ENCODE measurements around the gene ATF5. TPM values are rescaled to one million over a fixed set of nuclear protein-coding genes. Genes with fewer than 3 reads are reported as not detected.

ATF5 gene
- total RNA-seq, 1 experiment from 2014 or later: 19.2 TPM

- intact Hi-C loops (cut with micrococcal nuclease; ENCODE audit: unreplicated experiment): no loop called here
Measured at GRCh38 chr19:49977076-49977475, 48.1 kb downstream of the ATF5 start.

GRCh38 chr19:49977881-49978280 is 48.9 kb downstream of the ATF5 start:
- no peaks in the 10 kb centered on the region; the same call in 1 of the 2 replicates for H4K20me1 ChIP-seq (ENCODE audit: insufficient read depth)
- no peaks in the 10 kb centered on the region for H3K79me2 ChIP-seq (ENCODE audit: low read depth)
- no peaks in the 10 kb centered on the region for H3K9me3 ChIP-seq (ENCODE audit: insufficient read depth, low read depth)
- POLR2A ChIA-PET (ENCODE audit: unreplicated experiment): no interaction called here
- H3K36me3 ChIP-seq (ENCODE audit: low read depth): 0 out of 2 replicates have a peak, but pooled peaks cover 3% of the 10 kb centered on the region
- no peak overlapping the region for H3K4me2 ChIP-seq
- H2AFZ ChIP-seq: no peak overlapping the region
- no peak overlapping the region for H3K27ac ChIP-seq
- H3K4me3 ChIP-seq: no peak overlapping the region
- DNase-seq: no peak
- H3K4me1 ChIP-seq (replicated peaks; ENCODE audit: insufficient read depth): no peaks in the 10 kb centered on the region
- intact Hi-C loops (cut with micrococcal nuclease; ENCODE audit: unreplicated experiment): no loop called here
- CTCF ChIA-PET: no interaction called here
- H3K9me2 ChIP-seq (ENCODE audit: insufficient read depth): no peaks in the 10 kb centered on the region
- TF ChIP-seq CTCF (conservative IDR thresholded peaks at IDR 0.05) (no peak), EZH2 (IDR thresholded peaks at IDR 0.05; ENCODE audit: low read depth) (no peak)
- BruUV-seq (replicated peaks): no TSS peak
- H3F3A ChIP-seq (ENCODE audit: insufficient read depth, low read depth): no peaks in the 10 kb centered on the region
- H3K27me3 ChIP-seq (ENCODE audit: insufficient read depth, low read depth): peaks cover 11% of the 10 kb centered on the region

More at GRCh38 chr19:49977076-49977475, 48.1 kb downstream of the ATF5 start:
- TF ChIP-seq EZH2 (IDR thresholded peaks at IDR 0.05; ENCODE audit: low read depth) (no peak), CTCF (conservative IDR thresholded peaks at IDR 0.05) (no peak)
- Histone ChIP-seq H4K20me1 (ENCODE audit: insufficient read depth) (no peaks in the 10 kb centered on the region; the same call in 1 of the 2 replicates), H2AFZ (no peak overlapping the region), H3K79me2 (ENCODE audit: low read depth) (no peaks in the 10 kb centered on the region), H3K9me3 (ENCODE audit: insufficient read depth, low read depth) (no peaks in the 10 kb centered on the region), H3K36me3 (ENCODE audit: low read depth) (0 out of 2 replicates have a peak, but pooled peaks cover 3% of the 10 kb centered on the region), H3K4me3 (no peak overlapping the region), H3F3A (ENCODE audit: insufficient read depth, low read depth) (no peaks in the 10 kb centered on the region), H3K4me1 (replicated peaks; ENCODE audit: insufficient read depth) (no peaks in the 10 kb centered on the region), H3K9me2 (ENCODE audit: insufficient read depth) (no peaks in the 10 kb centered on the region), H3K27ac (no peak overlapping the region), H3K27me3 (ENCODE audit: insufficient read depth, low read depth) (peaks cover 19% of the 10 kb centered on the region), H3K4me2 (no peak overlapping the region)
- CTCF ChIA-PET: no interaction called here
- no peak for DNase-seq
- POLR2A ChIA-PET (ENCODE audit: unreplicated experiment): no interaction called here
- no TSS peak for BruUV-seq (replicated peaks)

GRCh38 chr19:49978324-49978723 is 49.3 kb downstream of the ATF5 start:
- CTCF ChIA-PET: no interaction called here
- no peaks in the 10 kb centered on the region for H3K4me1 ChIP-seq (replicated peaks; ENCODE audit: insufficient read depth)
- DNase-seq: no peak
- H3K27ac ChIP-seq: no peak overlapping the region
- TF ChIP-seq CTCF (conservative IDR thresholded peaks at IDR 0.05) (no peak), EZH2 (IDR thresholded peaks at IDR 0.05; ENCODE audit: low read depth) (no peak)
- BruUV-seq (replicated peaks): no TSS peak
- no peaks in the 10 kb centered on the region for H3F3A ChIP-seq (ENCODE audit: insufficient read depth, low read depth)
- H3K4me3 ChIP-seq: no peak overlapping the region
- no peaks in the 10 kb centered on the region for H3K79me2 ChIP-seq (ENCODE audit: low read depth)
- peaks cover 3% of the 10 kb centered on the region for H4K20me1 ChIP-seq (ENCODE audit: insufficient read depth)
- no peak overlapping the region for H3K4me2 ChIP-seq
- H3K27me3 ChIP-seq (ENCODE audit: insufficient read depth, low read depth): peaks cover 7% of the 10 kb centered on the region
- H3K36me3 ChIP-seq (ENCODE audit: low read depth): 0 out of 2 replicates have a peak, but pooled peaks cover 3% of the 10 kb centered on the region
- H3K9me2 ChIP-seq (ENCODE audit: insufficient read depth): no peaks in the 10 kb centered on the region
- intact Hi-C loops (cut with micrococcal nuclease; ENCODE audit: unreplicated experiment): no loop called here
- H3K9me3 ChIP-seq (ENCODE audit: insufficient read depth, low read depth): no peaks in the 10 kb centered on the region
- H2AFZ ChIP-seq: no peak overlapping the region
- POLR2A ChIA-PET (ENCODE audit: unreplicated experiment): no interaction called here
